Vagina (tissue), 2 donors: ENCODE data around the gene ENPP6.

Source experiments
- POLR2A ChIP-seq, 2 donors: fragments of 450-650 bp; IDR thresholded peaks; one replicate each; pipeline ENCODE4 v1.6.1; 2017; ENCODE audit warnings: antibody characterized with exemption in 2 of 2, mild to moderate bottlenecking in 2 of 2, moderate library complexity in 2 of 2
- POLR2AphosphoS5 ChIP-seq, 2 donors: sonication (generic); formaldehyde crosslinking; IDR thresholded peaks; one replicate each; pipeline ENCODE4 v1.9.0; 2017; ENCODE audit warnings: antibody characterized with exemption in 2 of 2, mild to moderate bottlenecking in 2 of 2, low read depth in 1 of 2; ENCODE audit not compliant: insufficient read depth in 1 of 2
- TF ChIP-seq, protein P1 (sequence below), 3 experiments: fragments of 450-650 bp in 2 of 3; fragments of 200-600 bp in 1 of 3; sonication (generic) in 1 of 3; IDR thresholded peaks; one replicate each; pipeline ENCODE4 v1.5.1; 2017 to 2019; ENCODE audit warnings: antibody characterized with exemption in 3 of 3, mild to moderate bottlenecking in 2 of 3, moderate library complexity in 2 of 3

DNA sequence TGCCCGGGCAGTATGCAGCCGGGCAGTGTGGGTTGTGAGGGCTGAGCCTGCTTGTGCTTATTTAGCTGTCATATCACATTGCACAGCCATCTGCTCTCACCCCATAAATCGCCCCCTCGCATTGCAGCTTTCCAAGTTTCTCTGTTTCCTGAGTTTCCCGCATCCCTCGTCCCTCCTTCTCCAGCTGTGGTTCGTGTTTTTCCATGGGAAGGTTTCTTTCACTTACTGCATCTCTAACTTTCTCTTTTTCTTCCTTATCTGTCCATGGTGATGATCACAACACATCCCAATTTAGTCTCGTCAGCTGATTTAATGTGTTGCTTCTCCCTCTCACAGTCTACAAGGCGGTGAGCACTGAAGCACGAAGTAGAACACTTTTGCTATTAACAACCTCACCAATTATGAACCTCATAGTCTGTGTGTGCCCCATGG, 118.1 kb downstream of the ENPP6 start:
- TF ChIP-seq, protein P1, sequence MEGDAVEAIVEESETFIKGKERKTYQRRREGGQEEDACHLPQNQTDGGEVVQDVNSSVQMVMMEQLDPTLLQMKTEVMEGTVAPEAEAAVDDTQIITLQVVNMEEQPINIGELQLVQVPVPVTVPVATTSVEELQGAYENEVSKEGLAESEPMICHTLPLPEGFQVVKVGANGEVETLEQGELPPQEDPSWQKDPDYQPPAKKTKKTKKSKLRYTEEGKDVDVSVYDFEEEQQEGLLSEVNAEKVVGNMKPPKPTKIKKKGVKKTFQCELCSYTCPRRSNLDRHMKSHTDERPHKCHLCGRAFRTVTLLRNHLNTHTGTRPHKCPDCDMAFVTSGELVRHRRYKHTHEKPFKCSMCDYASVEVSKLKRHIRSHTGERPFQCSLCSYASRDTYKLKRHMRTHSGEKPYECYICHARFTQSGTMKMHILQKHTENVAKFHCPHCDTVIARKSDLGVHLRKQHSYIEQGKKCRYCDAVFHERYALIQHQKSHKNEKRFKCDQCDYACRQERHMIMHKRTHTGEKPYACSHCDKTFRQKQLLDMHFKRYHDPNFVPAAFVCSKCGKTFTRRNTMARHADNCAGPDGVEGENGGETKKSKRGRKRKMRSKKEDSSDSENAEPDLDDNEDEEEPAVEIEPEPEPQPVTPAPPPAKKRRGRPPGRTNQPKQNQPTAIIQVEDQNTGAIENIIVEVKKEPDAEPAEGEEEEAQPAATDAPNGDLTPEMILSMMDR (IDR thresholded peaks at IDR 0.05): no peak
- TF ChIP-seq POLR2A (IDR thresholded peaks at IDR 0.05) (no peak), POLR2AphosphoS5 (IDR thresholded peaks at IDR 0.05; ENCODE audit: insufficient read depth in 1 of 2, low read depth in 1 of 2) (no peak)
